ENCODE results near the gene FBL.

FBL gene

GRCh38 chr19:39805104-39805503 lies 41.1 kb downstream of the FBL start:
- no peaks in the 10 kb centered on the region for H3K4me1 Mint-ChIP-seq
- H3K4me3 Mint-ChIP-seq: no peak overlapping the region
- no peaks in the 10 kb centered on the region for H3K9me3 Mint-ChIP-seq
- peaks cover 2% of the 10 kb centered on the region for H3K36me3 Mint-ChIP-seq
- no peak overlapping the region for H3K27ac Mint-ChIP-seq
- H3K27me3 Mint-ChIP-seq: peaks cover 2% of the 10 kb centered on the region

GRCh38 chr19:39802958-39803357 lies 43.2 kb downstream of the FBL start:
- Mint-ChIP-seq H3K4me1 (no peaks in the 10 kb centered on the region), H3K9me3 (no peaks in the 10 kb centered on the region), H3K27me3 (peaks cover 3% of the 10 kb centered on the region), H3K27ac (no peak overlapping the region), H3K36me3 (peaks cover under 1% of the 10 kb centered on the region), H3K4me3 (no peak overlapping the region)

GRCh38 chr19:39797083-39797482 lies 49.1 kb downstream of the FBL start:
- Mint-ChIP-seq H3K36me3 (no peaks in the 10 kb centered on the region), H3K27me3 (peaks cover 1% of the 10 kb centered on the region), H3K4me3 (no peak overlapping the region)

GRCh38 chr19:39796000-39796498 lies 50.1 kb downstream of the FBL start:
- no peak overlapping the region for H3K4me3 Mint-ChIP-seq
- peaks cover 1% of the 10 kb centered on the region for H3K27me3 Mint-ChIP-seq
- no peaks in the 10 kb centered on the region for H3K36me3 Mint-ChIP-seq
- no peaks in the 10 kb centered on the region for H3K9me3 Mint-ChIP-seq
- H3K4me1 Mint-ChIP-seq: no peaks in the 10 kb centered on the region
- H3K27ac Mint-ChIP-seq: peak overlapping the region; percentile 23

More at GRCh38 chr19:39797083-39797482, 49.1 kb downstream of the FBL start:
- no peak overlapping the region for H3K27ac Mint-ChIP-seq
- no peaks in the 10 kb centered on the region for H3K9me3 Mint-ChIP-seq
- no peaks in the 10 kb centered on the region for H3K4me1 Mint-ChIP-seq

- Mint-ChIP-seq H3K9me3 (no peaks in the 10 kb centered on the region), H3K27ac (no peak overlapping the region), H3K36me3 (no peaks in the 10 kb centered on the region), H3K4me3 (no peak overlapping the region), H3K4me1 (no peaks in the 10 kb centered on the region), H3K27me3 (peaks cover 1% of the 10 kb centered on the region)
Observed at GRCh38 chr19:39795001-39795400, 51.2 kb downstream of the FBL start.

GRCh38 chr19:39792999-39793546 lies 53.1 kb downstream of the FBL start:
- Mint-ChIP-seq H3K4me3 (peak overlapping the region; percentile 81), H3K36me3 (peaks cover under 1% of the 10 kb centered on the region), H3K9me3 (peaks cover 3% of the 10 kb centered on the region), H3K27ac (no peak overlapping the region), H3K4me1 (no peaks in the 10 kb centered on the region), H3K27me3 (peaks cover under 1% of the 10 kb centered on the region)

- Mint-ChIP-seq H3K36me3 (peaks cover 2% of the 10 kb centered on the region), H3K27ac (no peak overlapping the region), H3K27me3 (peaks cover 13% of the 10 kb centered on the region), H3K4me3 (no peak overlapping the region), H3K4me1 (no peaks in the 10 kb centered on the region), H3K9me3 (peaks cover 5% of the 10 kb centered on the region)
Observed at GRCh38 chr19:39788244-39788643, 57.9 kb downstream of the FBL start.
